RWPE2 (cell line): ENCODE measurements around the gene CORO1C.
"Not testable (repeated sequence)": the region's sequence is repeated elsewhere in the genome, so short reads cannot be mapped to it uniquely, and the experiment has no call there.

Experiments used
- ATAC-seq: fragments of 200-7000 bp; cut with Tn5 transposase; 3 replicates; pipeline ENCODE4 v1.9.1; 2021; ENCODE audit warnings: low read depth
- DNase-seq: peaks from one replicate; pipeline ENCODE4 v3.0.0-alpha.2; 2020; ENCODE audit warnings: low spot score
- H3K27ac ChIP-seq: fragments of 450-650 bp; 2 replicates; pipeline ENCODE4 v1.5.1; 2017; ENCODE audit warnings: mild to moderate bottlenecking; ENCODE audit not compliant: poor library complexity, severe bottlenecking
- H3K27me3 ChIP-seq: fragments of 250-450 bp; sonication (Bioruptor Pico); 2 replicates; pipeline ENCODE4 v1.5.1; 2021; ENCODE audit warnings: mild to moderate bottlenecking, moderate library complexity; ENCODE audit not compliant: insufficient read depth, poor library complexity, severe bottlenecking
- H3K36me3 ChIP-seq: fragments of 250-450 bp; sonication (Bioruptor Pico); 2 replicates; pipeline ENCODE4 v1.5.1; 2020; ENCODE audit warnings: low read depth, mild to moderate bottlenecking, moderate library complexity
- H3K4me1 ChIP-seq: fragments of 250-450 bp; sonication (Bioruptor Pico); 2 replicates; pipeline ENCODE4 v1.5.1; 2021; ENCODE audit warnings: mild to moderate bottlenecking, moderate library complexity; ENCODE audit not compliant: insufficient read depth, poor library complexity, severe bottlenecking
- H3K4me3 ChIP-seq: fragments of 250-450 bp; sonication (Bioruptor Pico); 2 replicates; pipeline ENCODE4 v1.5.1; 2021; ENCODE audit warnings: mild to moderate bottlenecking, moderate library complexity; ENCODE audit not compliant: severe bottlenecking
- H3K9me3 ChIP-seq: fragments of 250-450 bp; sonication (Bioruptor Pico); 2 replicates; pipeline ENCODE4 v1.5.1; 2021; ENCODE audit warnings: mild to moderate bottlenecking, moderate library complexity; ENCODE audit not compliant: severe bottlenecking
- TF ChIP-seq, protein P1 (sequence below): fragments of 450-650 bp; IDR thresholded peaks from one replicate; pipeline ENCODE4 v1.5.1; 2017; ENCODE audit warnings: mild to moderate bottlenecking, moderate library complexity; ENCODE audit not compliant: poor library complexity, severe bottlenecking

CORO1C gene

DNA sequence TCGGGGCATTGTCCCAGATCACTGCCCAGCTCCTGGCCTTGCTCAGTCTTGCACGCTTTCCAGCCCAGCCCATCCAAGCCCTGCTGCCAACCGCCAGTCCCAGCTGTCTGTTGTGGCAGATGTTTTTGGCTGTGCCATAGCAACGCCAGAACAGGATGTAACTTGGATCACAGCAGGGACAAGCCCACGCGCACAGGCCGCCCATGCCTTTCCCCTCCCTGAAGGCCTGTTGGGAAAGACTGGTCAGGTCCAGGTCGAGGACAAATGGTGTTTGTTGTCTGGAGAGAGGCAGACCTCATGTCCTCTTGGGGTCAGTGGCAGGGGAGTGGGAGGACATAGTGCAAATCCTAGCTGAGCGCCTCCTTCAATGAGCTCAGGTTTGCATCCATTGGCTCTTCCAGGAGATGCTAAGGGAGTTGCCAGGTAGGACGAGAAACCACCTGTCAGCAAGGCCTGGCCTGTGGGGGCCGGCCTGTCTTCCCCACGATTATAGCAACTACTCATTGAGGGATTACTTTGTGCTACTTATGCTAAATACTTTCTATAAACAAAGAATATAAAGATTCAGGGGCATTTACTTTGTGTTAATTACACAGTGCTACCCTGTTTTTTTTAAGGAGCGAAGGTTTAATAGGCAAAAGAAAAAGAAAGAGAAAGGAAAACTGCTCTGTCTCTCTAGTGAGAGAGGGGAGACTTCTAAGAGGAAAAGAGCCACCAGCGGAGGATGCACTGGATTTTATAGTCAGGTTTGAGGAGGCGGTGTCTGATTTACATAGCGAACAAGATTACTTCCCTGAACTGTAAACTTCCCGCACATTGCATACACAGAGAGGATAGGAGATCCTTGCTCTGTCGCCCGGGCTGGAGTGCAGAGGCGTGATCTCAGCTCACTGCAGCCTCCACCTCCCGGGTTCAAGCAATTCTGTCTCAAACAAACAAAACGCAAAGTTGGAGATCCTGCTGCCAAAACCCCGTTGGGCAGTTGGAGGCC is 42.8 kb upstream of the CORO1C start:
- Histone ChIP-seq H3K4me1 (peaks cover 12% of the 10 kb centered on the region), H3K27ac (no peak overlapping the region), H3K27me3 (no peaks in the 10 kb centered on the region), H3K36me3 (no peaks in the 10 kb centered on the region), H3K4me3 (no peak overlapping the region), H3K9me3 (no peaks in the 10 kb centered on the region)
- no peak for DNase-seq
- TF ChIP-seq, protein P1, sequence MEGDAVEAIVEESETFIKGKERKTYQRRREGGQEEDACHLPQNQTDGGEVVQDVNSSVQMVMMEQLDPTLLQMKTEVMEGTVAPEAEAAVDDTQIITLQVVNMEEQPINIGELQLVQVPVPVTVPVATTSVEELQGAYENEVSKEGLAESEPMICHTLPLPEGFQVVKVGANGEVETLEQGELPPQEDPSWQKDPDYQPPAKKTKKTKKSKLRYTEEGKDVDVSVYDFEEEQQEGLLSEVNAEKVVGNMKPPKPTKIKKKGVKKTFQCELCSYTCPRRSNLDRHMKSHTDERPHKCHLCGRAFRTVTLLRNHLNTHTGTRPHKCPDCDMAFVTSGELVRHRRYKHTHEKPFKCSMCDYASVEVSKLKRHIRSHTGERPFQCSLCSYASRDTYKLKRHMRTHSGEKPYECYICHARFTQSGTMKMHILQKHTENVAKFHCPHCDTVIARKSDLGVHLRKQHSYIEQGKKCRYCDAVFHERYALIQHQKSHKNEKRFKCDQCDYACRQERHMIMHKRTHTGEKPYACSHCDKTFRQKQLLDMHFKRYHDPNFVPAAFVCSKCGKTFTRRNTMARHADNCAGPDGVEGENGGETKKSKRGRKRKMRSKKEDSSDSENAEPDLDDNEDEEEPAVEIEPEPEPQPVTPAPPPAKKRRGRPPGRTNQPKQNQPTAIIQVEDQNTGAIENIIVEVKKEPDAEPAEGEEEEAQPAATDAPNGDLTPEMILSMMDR, result no peak
- peak; percentile 92 for ATAC-seq

DNA sequence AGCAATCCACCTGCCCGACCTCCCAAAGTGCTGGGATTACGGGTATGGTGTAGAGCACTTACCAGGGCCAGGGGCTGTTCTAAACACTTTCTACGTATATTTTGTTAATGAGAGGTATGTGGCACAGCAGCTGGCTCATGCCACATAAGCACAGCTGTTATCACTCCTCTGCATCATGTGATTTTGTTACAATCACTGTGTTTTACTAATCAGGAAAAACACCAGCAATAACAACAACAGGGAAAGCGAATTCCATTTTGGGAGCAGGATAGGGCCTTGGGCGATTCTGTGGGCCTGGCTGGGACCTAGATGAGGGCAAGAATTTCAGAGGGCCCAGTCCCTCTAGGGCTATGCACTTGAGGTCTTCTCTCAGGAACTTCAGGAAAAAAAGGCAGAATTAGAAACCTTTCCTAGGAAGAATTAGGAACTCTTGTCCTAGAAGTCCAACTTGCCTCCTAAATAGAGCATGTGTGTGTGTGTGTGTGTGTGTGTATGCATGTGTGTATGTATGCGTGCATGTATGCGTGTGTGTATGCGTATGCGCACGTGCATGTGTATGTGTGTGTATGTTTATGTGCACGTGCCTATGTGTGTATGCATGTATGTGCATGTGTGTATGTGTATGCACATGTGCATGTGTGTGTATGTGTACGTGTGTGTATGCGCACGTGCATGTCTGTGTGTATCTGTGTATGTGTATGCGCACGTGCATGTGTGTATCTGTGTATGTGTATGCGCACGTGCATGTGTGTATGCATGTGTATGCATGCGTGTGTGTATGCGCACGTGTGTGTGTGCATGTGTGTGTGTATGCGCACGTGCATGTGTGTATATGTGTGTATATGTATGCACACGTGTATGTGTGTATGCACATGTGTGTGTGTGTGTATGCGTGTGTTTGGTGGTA is 41.8 kb upstream of the CORO1C start:
- ATAC-seq, result no peak
- TF ChIP-seq, protein P1, result no peak
- Histone ChIP-seq H3K9me3 (no peaks in the 10 kb centered on the region), H3K4me3 (no peak overlapping the region), H3K27ac (no peak overlapping the region), H3K27me3 (no peaks in the 10 kb centered on the region), H3K4me1 (peaks cover 12% of the 10 kb centered on the region), H3K36me3 (no peaks in the 10 kb centered on the region)
- no peak for DNase-seq

DNA sequence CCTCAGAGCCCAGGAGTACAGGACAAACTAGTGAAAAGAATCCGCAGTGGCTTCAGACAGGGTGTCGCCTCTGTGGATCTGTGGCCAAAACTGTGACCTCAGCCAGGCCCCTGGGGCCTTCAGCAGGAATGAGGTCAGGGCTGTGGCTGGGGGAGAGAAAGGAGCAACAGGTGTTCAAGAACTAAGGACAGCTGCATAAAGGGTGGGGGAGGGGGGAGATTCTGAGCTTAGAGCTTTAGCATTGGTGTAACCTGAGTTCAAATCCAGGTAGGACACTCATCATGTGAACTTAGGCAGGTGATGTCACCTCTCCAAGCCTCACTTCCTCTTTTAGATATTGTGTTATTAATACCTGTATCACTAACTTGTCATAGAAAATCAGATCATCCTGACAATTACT is 40.9 kb upstream of the CORO1C start:
- ATAC-seq (no peak), DNase-seq (no peak)
- Histone ChIP-seq H3K9me3 (no peaks in the 10 kb centered on the region), H3K4me3 (no peak overlapping the region), H3K36me3 (no peaks in the 10 kb centered on the region), H3K4me1 (peaks cover 12% of the 10 kb centered on the region), H3K27ac (no peak overlapping the region), H3K27me3 (no peaks in the 10 kb centered on the region)
- TF ChIP-seq, protein P1, result no peak

DNA sequence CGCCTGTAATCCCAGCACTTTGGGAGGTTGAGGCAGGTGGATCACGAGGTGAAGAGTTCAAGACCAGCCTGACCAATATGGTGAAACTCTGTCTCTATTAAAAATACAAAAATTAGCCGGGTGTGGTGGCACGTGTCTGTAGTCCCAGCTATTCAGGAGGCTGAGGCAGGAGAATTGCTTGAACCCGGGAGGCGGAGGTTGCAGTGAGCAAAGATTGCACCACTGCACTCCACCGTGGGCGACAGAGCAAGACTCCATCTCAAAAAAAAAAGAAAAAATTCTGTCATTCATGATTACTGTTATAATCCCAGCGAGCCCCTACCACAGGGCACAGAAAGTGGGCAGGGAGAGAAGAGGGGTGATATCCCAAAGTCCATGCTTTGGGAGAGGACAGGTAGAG is 40.5 kb upstream of the CORO1C start:
- DNase-seq, H3K27ac ChIP-seq, H3K4me3 ChIP-seq, H3K9me3 ChIP-seq, H3K36me3 ChIP-seq, H3K27me3 ChIP-seq, ATAC-seq: not testable (repeated sequence)
- H3K4me1 ChIP-seq, result peaks cover 12% of the 10 kb centered on the region

DNA sequence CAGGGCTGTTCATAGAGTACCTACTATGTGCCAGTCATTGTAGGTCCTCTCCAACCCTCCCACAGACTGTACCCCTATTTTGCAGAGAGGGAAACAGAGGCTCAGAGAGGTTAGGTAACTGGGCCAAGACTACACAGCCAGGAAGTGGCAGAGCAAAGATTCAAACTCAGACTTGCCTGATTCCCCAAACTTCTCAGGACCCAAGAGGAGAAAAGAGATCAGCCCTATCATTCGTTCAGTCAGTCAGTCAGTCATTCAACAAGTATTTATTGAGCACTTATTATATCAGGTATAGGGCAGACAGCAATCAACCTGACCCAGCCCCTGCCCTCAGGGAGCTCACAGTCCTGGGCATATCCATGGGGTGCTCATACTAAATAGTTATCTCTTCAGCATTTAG is 39.6 kb upstream of the CORO1C start:
- H3K9me3 ChIP-seq, result no peaks in the 10 kb centered on the region
- H3K36me3 ChIP-seq, result no peaks in the 10 kb centered on the region
- H3K4me3 ChIP-seq, result no peak overlapping the region
- no peak overlapping the region for H3K27ac ChIP-seq
- H3K27me3 ChIP-seq, result no peaks in the 10 kb centered on the region
- no peak for DNase-seq
- peaks cover 12% of the 10 kb centered on the region for H3K4me1 ChIP-seq
- TF ChIP-seq, protein P1, result no peak
- ATAC-seq, result no peak
